PC-9 (cell line): Measurements from ENCODE around the gene GABRB1. TPM values are rescaled to one million over a fixed set of nuclear protein-coding genes. Genes with fewer than 3 reads are reported as not detected.

ENCODE experiments used
- BruUV-seq: library from RNA; stranded (reverse); fragments of 400-500 nt; replicated peaks from 2 replicates; lab custom pipeline; 2021; lab: Mats Ljungman, UMichigan
- CTCF ChIA-PET: fragments of 300-600 bp; sonication (Branson Sonifier 250); formaldehyde crosslinking; loops from one replicate; lab custom pipeline; 2022; ENCODE audit warnings: antibody characterized with exemption; lab: Charles Lee
- POLR2A ChIA-PET: fragments of 300-600 bp; sonication (Branson Sonifier 250); formaldehyde crosslinking; loops from one replicate; lab custom pipeline; 2022; ENCODE audit warnings: antibody characterized with exemption; ENCODE audit not compliant: unreplicated experiment; lab: Charles Lee
- DNase-seq, 2 experiments: peaks; one replicate each; pipeline versions ENCODE4 v3.0.0 to v3.0.0-alpha.2; 2015 to 2022; ENCODE audit warnings: mixed read lengths in 1 of 2
- H2AFZ ChIP-seq: fragments of 200-600 bp; sonication (generic); 2 replicates; pipeline ENCODE4 v1.8.1; 2017; ENCODE audit warnings: antibody characterized with exemption
- H3F3A ChIP-seq: fragments of 200-600 bp; sonication (generic); 2 replicates; pipeline ENCODE4 v1.8.1; 2017; ENCODE audit warnings: antibody characterized with exemption, mild to moderate bottlenecking, low read depth; ENCODE audit not compliant: insufficient read depth
- H3K27ac ChIP-seq: fragments of 200-600 bp; sonication (generic); 2 replicates; pipeline ENCODE4 v1.6.1; 2016; ENCODE audit warnings: mixed run types
- H3K27me3 ChIP-seq: fragments of 200-600 bp; sonication (generic); 2 replicates; pipeline ENCODE4 v1.6.1; 2016; ENCODE audit warnings: low read depth, mixed run types; ENCODE audit not compliant: insufficient read depth
- H3K36me3 ChIP-seq: fragments of 200-600 bp; sonication (generic); 2 replicates; pipeline ENCODE4 v1.6.1; 2016; ENCODE audit warnings: low read depth, mixed run types
- H3K4me1 ChIP-seq: fragments of 200-600 bp; sonication (generic); replicated peaks from 2 replicates; pipeline ENCODE4 v1.6.1; 2016; ENCODE audit warnings: mixed run types; ENCODE audit not compliant: insufficient read depth
- H3K4me2 ChIP-seq: fragments of 200-600 bp; sonication (generic); 2 replicates; pipeline ENCODE4 v1.6.1; 2017; ENCODE audit warnings: mixed run types
- H3K4me3 ChIP-seq: fragments of 200-600 bp; sonication (generic); 2 replicates; pipeline ENCODE4 v1.6.1; 2016; ENCODE audit warnings: mixed run types
- H3K79me2 ChIP-seq: fragments of 200-600 bp; sonication (generic); 2 replicates; pipeline ENCODE4 v1.6.1; 2017; ENCODE audit warnings: low read depth, mixed run types
- H3K9me2 ChIP-seq: fragments of 200-600 bp; sonication (generic); 2 replicates; pipeline ENCODE4 v1.8.1; 2017; ENCODE audit warnings: mild to moderate bottlenecking; ENCODE audit not compliant: insufficient read depth
- H3K9me3 ChIP-seq: fragments of 200-600 bp; sonication (generic); 2 replicates; pipeline ENCODE4 v1.8.1; 2016; ENCODE audit warnings: low read depth; ENCODE audit not compliant: insufficient read depth
- H4K20me1 ChIP-seq: fragments of 200-600 bp; sonication (generic); 2 replicates; pipeline ENCODE4 v1.8.1; 2017; ENCODE audit not compliant: insufficient read depth
- EZH2 ChIP-seq: fragments of 200-600 bp; sonication (generic); IDR thresholded peaks from 2 replicates; pipeline ENCODE4 v1.8.0; 2017; ENCODE audit warnings: antibody characterized with exemption, low read depth
- intact Hi-C: fragments of 100-400 bp; cut with micrococcal nuclease; formaldehyde crosslinking; loops from one replicate; pipeline ENCODE4 v1.10.0; 2022; ENCODE audit not compliant: unreplicated experiment
- total RNA-seq: library from RNA; stranded (reverse); gene quantifications from 2 replicates; pipeline ENCODE4 v1.2.3, GENCODE V29; 2021
- TF ChIP-seq, protein P1 (sequence below): fragments of 200-600 bp; sonication (generic); conservative IDR thresholded peaks from 2 replicates; pipeline ENCODE4 v1.6.1; 2017; ENCODE audit warnings: mixed run types, antibody characterized with exemption, mild to moderate bottlenecking, moderate library complexity

Gene GABRB1
- total RNA-seq, 1 experiment from 2014 or later = not detected

- Histone ChIP-seq H3K27me3 (no peaks in the 10 kb centered on the region), H3K79me2 (no peaks in the 10 kb centered on the region), H3K9me2 (peaks cover 5% of the 10 kb centered on the region; the same call in 1 of the 2 replicates), H4K20me1 (no peaks in the 10 kb centered on the region; the same call in 1 of the 2 replicates), H3K4me3 (no peak overlapping the region), H2AFZ (no peak overlapping the region; the same call in 1 of the 2 replicates), H3K36me3 (no peaks in the 10 kb centered on the region), H3F3A (no peaks in the 10 kb centered on the region), H3K4me2 (no peak overlapping the region), H3K27ac (no peak overlapping the region), H3K9me3 (no peaks in the 10 kb centered on the region), H3K4me1 (no peaks in the 10 kb centered on the region)
- CTCF ChIA-PET = no interaction called here
- no peak for TF ChIP-seq EZH2
- TF ChIP-seq, protein P1, sequence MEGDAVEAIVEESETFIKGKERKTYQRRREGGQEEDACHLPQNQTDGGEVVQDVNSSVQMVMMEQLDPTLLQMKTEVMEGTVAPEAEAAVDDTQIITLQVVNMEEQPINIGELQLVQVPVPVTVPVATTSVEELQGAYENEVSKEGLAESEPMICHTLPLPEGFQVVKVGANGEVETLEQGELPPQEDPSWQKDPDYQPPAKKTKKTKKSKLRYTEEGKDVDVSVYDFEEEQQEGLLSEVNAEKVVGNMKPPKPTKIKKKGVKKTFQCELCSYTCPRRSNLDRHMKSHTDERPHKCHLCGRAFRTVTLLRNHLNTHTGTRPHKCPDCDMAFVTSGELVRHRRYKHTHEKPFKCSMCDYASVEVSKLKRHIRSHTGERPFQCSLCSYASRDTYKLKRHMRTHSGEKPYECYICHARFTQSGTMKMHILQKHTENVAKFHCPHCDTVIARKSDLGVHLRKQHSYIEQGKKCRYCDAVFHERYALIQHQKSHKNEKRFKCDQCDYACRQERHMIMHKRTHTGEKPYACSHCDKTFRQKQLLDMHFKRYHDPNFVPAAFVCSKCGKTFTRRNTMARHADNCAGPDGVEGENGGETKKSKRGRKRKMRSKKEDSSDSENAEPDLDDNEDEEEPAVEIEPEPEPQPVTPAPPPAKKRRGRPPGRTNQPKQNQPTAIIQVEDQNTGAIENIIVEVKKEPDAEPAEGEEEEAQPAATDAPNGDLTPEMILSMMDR = no peak
- POLR2A ChIA-PET = no interaction called here
- no TSS peak for BruUV-seq
- intact Hi-C loops = loop anchor here (10.0 kb wide), 1 partner anchor 451 kb away; no protein-coding TSS in a partner anchor
- DNase-seq = no peak
These were observed 354.8 kb downstream of the GABRB1 start for GRCh38 chr4:47386146-47386545.

DNA sequence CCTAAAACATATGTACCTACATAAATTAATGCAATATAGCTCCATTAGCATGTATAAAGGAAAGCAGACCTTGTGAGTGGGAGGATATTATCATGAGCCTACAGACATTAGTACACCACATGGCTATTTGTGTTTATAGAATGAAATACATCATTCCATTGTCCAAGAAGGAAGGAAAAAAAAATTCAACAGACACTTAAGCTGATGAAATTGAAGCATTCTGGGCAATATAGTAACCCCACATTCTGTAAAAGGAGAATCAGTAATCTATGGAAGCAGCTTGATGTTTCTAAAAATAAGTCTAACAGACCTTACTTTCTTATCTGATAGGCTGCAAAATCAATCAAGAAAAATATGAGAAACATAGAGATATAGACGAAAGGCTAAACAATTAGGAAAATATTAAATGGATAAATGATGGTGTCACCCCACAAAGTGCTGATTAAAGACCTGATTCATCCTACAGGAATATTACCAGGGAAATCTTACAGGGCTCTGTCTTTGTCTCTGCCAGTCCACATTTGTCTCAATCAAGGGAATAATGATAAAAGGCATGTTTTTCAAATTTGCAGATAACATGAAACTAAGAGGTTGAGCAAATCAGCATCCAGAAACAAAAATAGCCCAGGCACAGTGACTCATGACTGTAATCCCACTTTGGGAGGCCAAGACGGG is 355.3 kb downstream of the GABRB1 start:
- POLR2A ChIA-PET = no interaction called here
- intact Hi-C loops = loop anchor here (10.0 kb wide), 1 partner anchor 452 kb away; no protein-coding TSS in a partner anchor
- Histone ChIP-seq H3F3A (no peaks in the 10 kb centered on the region), H2AFZ (no peak overlapping the region), H3K4me3 (no peak overlapping the region), H3K4me2 (no peak overlapping the region), H3K27ac (no peak overlapping the region), H3K36me3 (no peaks in the 10 kb centered on the region), H3K27me3 (no peaks in the 10 kb centered on the region), H3K9me3 (no peaks in the 10 kb centered on the region), H3K9me2 (peaks cover 5% of the 10 kb centered on the region; the same call in 1 of the 2 replicates), H3K79me2 (no peaks in the 10 kb centered on the region), H4K20me1 (no peaks in the 10 kb centered on the region; the same call in 1 of the 2 replicates), H3K4me1 (no peaks in the 10 kb centered on the region)
- CTCF ChIA-PET = no interaction called here
- no peak for DNase-seq
- no TSS peak for BruUV-seq
- TF ChIP-seq EZH2 = no peak
- TF ChIP-seq, protein P1 = no peak

- no peaks in the 10 kb centered on the region for H3K79me2 ChIP-seq
- no peaks in the 10 kb centered on the region for H3K27me3 ChIP-seq
- ChIA-PET POLR2A (no interaction called here), CTCF (no interaction called here)
- TF ChIP-seq, protein P1 = no peak
- no peak for TF ChIP-seq EZH2
- no peaks in the 10 kb centered on the region for H3K9me3 ChIP-seq
- no peak overlapping the region for H3K27ac ChIP-seq
- BruUV-seq = no TSS peak
- no peaks in the 10 kb centered on the region for H3K36me3 ChIP-seq
- no peak for DNase-seq
- no peak overlapping the region for H2AFZ ChIP-seq
- intact Hi-C loops = no loop called here
- no peaks in the 10 kb centered on the region for H3F3A ChIP-seq
- peaks cover 5% of the 10 kb centered on the region; the same call in 1 of the 2 replicates for H3K9me2 ChIP-seq
- H4K20me1 ChIP-seq = no peaks in the 10 kb centered on the region; the same call in 1 of the 2 replicates
- no peak overlapping the region for H3K4me2 ChIP-seq
- H3K4me3 ChIP-seq = no peak overlapping the region
- H3K4me1 ChIP-seq = no peaks in the 10 kb centered on the region
These were observed 359.2 kb downstream of the GABRB1 start for GRCh38 chr4:47390428-47391125.
